Kasumi-1 (cell line): ENCODE data around the gene ST3GAL2.
A peak's percentile ranks its signal among the peaks of the same experiment; 100 is the strongest.

Source experiments
- DNase-seq, 2 experiments: peaks; one replicate each; lab custom pipeline; 2025; lab: John Stamatoyannopoulos, UW

Gene ST3GAL2

DNA sequence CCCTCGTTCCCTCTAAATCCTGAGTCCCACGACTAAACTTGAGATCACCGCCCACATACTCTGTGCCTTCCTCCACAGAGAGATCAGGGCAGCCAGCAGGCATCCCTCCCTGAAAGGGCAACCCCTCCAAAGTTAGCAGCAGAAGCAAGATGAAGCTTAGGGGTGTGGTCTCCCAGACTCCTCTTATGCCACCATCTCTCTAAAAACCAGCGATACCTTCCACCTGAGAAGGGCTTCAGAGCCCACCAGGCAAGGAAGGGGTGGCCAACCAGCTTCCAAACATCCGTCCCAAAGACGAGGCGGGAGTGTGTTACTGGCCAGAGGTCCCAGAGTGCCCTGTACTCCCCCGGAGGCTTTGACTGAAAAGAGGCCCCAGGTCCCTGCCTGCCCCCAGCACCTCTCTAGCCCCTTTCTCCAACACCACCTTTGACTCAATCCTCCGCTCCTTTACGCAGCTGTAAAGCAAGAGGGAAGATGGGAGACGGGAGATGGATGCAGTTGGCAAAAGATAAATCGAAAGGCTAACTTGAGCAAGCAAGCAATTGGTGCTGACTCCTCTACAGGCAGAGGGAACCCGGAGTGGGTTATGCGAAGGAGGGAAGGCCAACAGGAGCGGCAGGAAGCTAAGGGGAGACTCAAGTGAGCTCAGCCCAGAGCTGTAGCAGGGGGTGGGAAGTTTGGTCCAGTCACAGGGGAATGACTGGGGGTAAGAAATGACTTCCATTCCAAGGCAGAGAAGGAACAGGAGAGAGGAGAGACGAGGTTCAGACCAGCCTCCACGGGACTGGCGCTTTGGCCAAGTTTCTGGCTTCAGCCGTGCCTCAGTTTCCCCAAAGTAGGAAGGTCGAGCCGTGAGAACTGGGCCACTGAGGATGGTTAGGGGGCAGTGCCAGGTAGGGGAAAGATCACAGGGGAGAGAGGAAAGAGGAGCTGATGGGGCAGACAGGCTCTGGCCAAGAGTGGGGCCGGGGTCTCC is 1.0 kb downstream of the ST3GAL2 start:
- peak in 1 of 2 experiments; percentile 10 for DNase-seq

DNA sequence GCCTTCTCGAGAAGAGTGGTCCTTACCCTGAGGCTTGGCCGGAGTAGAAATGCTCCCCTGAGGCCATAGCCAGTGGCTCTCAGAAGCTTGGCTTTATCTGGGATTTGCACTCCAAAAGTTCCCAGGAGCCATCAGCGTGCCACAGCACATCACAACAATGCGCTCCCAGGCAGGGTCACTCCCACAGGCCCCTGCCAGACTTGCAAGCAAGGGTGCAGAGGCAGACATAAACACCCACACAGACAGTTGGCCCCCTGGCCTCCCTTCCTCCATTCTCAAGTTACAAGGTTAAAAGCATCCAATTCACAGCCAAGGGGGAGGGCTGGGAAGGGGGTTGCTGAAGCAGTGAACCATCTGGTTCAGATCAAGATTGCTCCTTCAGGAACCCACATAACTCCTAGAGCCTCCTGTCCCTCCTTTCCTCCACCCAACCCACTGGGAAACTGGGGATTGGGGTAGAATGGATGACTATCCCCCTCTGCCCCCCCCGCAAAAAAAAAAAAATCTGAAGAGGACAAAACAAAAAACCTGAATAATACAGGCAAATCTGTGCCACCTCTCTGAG is 1.8 kb downstream of the ST3GAL2 start:
- DNase-seq, result peak; percentile 80 to 86

GRCh38 chr16:70434484-70435260 is 4.2 kb downstream of the ST3GAL2 start:
- DNase-seq, result no peak

DNA sequence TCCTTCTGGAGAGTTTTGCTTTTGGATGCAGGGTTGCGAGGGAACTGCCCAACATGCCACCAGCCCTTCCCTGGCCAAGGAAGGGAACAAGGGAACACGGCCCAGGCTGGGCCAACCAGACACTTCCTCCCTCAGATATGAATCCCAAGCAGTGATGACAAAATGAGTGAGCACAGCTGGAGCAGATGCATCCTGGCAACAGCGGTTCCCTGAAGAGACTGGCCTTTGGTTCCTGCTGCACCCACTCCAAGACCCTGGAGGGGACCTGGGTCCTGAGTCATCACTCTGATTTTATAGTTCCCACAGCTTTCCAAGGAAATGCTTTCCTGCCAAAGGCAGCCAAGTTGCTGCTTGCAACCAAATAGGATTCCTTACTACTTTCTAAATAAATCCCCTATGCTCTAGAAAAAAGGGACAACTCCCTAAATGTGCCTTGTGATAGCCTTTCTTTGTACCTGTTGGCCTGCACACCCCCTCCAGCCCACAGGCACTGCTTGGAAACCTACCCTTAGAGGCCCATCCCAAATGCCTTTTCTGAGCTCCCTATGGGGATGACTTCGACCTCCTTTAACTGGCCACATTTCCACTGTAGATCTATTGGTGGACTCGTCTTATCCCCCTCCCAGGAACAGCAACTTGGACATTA is 5.3 kb downstream of the ST3GAL2 start:
- DNase-seq, result peak; percentile 82 to 84

DNA sequence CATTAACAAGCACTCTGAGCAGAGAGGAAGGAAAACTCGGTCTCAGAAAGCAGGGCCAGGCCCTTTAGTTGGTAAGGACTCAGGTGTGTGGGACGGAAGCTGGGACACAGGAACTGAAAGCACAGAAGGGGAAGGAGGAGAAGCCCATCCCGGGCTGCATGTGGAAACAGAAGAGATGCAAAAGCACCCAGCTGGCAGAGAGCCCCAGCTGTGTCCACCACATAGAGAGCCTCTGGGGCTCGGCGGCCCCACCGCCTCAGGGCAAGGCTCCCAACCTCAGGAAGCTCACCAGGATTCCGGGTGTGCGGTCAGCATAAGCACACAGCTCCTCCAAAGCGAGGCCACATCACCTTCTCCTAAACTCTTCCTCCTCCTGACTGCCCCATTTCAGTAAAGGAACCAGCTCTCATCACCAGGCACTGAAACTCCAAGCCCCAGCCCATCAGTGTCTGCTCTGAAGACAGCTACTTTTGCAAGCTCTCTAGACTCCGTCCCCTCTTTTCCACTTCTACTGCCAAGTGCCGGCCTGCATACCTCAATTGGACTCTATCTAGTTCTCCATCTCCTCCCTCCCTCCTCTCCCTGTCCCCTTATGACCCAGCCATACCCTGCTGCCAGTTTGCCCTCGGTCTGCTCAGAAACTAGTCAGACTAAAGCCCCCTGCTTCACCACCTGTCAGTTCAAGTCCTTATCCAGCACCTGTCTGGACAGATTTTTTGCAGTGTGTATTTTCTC is 6.0 kb downstream of the ST3GAL2 start:
- peak in 1 of 2 experiments; percentile 39 for DNase-seq

DNA sequence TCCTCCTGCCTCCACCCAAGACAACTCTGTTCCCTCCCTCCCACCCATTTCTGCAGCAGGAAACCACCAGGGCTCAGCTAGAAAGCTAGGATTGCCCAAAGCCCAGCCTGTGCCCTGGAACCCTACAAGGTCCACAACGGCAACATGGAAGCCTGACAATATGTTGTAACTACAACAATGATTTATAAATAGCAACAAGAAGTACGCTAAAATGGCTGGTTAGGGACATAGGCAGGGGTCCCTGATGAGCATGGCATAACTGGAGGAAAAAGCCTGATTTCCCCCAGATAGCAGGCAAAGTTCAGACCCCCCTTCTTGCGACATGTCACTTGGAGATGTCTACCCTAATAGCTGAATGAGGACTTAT is 6.6 kb downstream of the ST3GAL2 start:
- DNase-seq, result peak; percentile 47 to 67

DNA sequence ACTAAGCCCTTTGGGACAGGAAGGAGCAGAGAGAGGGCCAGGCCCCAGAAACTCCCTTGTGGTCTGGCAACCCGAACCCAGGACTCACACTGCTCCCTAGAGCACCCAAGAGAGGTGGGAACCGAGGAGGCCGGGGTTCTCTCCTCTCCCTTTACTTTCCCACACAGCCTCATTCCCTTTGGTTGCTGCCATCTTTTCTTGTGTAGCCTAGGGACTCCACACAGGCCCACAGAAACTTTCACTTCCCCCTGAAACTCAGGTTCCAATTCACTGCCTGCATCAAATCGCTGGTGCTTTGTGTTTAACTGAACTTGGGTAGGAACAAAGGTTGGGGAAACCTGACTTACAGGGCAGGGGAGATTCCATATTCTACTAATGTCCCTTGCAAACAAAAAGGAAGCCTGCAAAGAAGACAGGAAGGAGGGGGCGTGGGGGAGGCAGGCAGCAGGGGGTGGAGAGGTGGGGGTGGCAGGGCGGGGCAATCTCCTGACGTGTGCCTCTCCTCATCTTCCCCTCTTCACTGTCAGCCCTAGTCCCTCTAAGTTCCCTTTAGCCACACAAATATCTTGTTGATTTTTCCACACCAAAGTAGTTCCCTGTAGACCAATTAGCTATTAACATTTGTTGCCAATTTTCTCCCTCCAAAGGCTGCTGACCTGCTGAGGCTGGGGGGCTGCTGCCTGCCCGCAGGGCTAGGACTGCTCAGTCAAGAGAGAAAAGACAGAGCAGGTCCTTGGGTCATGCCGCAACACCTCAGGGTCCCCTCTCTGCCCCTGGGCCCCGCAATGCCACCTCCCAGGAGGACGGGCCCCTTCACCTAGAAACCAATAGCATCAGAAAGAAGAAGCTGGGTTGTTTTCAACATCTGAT is 8.0 kb downstream of the ST3GAL2 start:
- DNase-seq, result peak; percentile 91 to 93

GRCh38 chr16:70429888-70430666 is 8.8 kb downstream of the ST3GAL2 start:
- no peak for DNase-seq

- peak; percentile 96 to 97 for DNase-seq
Measured at GRCh38 chr16:70428178-70428998, 10.5 kb downstream of the ST3GAL2 start.

- DNase-seq, result no peak
Measured at GRCh38 chr16:70427786-70428177, 11.1 kb downstream of the ST3GAL2 start.

- DNase-seq, result no peak
Measured at GRCh38 chr16:70422543-70422942, 16.4 kb downstream of the ST3GAL2 start.

DNA sequence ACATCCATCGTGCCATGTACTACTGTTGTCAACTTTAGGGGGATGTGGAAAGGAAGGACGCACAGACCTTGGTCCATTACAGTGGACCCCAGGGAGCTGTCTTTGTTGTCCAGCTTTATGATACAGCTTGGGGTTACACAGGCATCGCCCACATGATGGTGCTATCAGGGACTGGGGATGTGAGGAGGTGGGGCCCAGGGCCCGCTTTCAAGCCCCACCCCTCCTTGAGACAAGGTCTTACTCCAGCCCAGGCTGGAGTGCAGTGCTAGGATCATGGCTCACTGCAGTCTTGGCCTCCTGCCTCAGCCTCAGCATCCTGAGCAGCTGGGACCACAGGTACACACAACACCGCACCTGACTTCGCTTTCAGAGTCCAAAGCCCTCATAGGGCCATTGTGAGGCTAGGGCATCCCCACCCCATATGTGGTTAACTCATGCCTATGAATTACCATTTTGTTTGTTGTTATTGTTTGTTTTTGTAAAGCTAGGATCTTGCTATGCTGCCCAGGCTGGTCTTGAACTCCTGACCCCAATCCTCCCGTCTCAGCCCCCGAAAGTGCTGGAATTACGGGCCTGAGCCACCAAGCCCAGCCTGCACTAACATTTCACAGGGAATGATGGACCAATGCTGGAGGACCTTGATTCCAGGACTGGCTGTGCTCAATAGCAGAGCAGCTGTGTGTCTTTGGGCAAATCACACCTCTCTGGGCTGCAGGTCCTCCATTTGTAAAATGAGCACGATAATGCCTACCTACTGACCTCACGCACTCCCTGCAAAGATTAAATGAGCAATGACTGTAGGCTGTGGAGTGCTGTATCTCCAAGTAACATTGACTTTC is 17.2 kb downstream of the ST3GAL2 start:
- no peak for DNase-seq

GRCh38 chr16:70421014-70421413 is 17.9 kb downstream of the ST3GAL2 start:
- no peak for DNase-seq

DNA sequence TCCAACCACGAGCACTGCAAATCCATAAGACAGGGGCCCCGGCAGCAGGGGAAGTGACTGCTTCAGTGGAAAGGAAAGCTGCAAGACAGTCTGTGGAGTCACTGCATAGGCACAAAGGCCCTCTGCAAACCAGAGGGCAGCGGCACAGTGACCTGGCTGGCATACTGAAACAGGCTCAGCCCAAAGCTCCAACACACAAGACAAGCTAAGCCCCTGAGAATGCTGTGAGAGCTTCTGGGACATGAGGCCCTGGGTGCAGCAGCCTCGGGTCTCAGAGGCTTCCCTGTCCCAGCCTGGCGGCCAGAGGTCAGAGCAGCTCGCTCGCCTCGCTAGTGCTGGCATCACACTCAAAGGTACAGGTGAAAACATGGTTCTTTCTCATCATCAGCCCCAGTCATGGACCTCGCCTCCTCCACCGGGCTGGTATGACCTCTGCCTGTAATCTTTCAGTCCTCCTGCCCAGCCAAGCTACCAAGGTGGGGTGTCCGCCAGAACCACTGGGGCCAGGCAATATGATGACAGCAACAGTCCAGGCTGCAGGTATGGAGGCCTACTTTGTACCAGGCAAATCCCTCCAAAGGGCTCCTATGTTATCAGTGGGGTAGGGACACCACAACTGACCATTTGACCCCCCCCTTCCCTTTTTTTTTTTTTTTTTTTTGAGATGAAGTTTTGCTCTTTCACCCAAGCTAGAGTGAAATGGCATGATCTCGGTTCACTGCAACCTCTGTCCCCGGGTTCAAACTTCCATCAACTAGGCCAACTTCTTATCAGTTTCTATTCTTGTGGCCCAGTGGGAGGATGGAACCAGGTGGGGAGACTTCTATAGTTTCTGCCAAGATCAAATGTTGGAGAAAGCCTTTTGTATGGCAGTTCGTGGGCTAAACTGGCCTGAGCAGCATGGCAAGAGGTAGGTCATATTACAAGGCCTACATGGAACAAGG is 19.2 kb downstream of the ST3GAL2 start:
- DNase-seq, result peak; percentile 28 to 38

GRCh38 chr16:70418993-70419318 is 19.9 kb downstream of the ST3GAL2 start:
- DNase-seq, result no peak

DNA sequence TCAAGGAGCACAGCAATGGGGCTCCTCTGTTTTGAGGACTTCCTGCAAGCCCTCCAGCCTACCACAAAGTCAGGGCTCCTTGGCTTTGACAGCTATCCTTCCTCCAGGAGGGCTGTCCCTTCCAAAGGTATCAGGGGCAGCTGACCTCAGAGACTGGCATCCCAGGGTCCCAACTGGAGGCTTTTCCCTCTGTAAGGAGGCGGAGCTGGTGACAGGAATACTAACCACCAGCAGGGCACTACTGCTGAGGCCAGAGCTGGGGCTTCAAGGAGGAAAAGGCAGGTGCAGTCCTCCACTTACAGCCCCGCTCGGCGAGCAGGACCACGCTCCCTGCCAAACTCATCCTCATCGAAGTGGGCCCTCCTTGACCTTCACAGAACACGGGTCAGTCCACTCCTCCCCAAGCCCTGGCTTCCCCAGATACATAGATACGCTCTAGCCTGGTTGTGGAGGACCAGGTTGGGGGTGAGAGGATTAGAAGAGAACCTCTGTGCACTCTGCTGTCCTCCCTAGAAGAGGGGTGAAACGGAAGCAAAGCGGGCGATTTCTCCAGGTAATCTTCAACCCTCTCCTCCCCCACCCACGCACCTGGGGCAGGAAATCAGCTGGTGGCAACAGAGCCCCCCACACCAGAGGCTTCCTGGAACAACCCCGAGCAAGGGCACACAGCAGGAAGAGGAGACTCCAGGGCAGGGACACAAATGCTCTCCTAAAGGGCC is 20.5 kb downstream of the ST3GAL2 start:
- no peak for DNase-seq
